Lower lobe of right lung (tissue), 2 donors: ENCODE measurements around the gene PAGE2B. TPM values are rescaled to one million over a fixed set of nuclear protein-coding genes. Genes with fewer than 3 reads are reported as not detected.
"Not testable (repeated sequence)": the region's sequence is repeated elsewhere in the genome, so short reads cannot be mapped to it uniquely, and the experiment has no call there.

ENCODE experiments used
- ATAC-seq, 2 donors: fragments of 200-7000 bp; cut with Tn5 transposase; one replicate each; pipeline ENCODE4 v1.9.1; 2020 to 2022; ENCODE audit warnings: mild to moderate bottlenecking in 2 of 2, moderate library complexity in 2 of 2
- DNase-seq: peaks from one replicate; pipeline ENCODE4 v3.0.0-alpha.2; 2020
- H3K27ac ChIP-seq: fragments of 200-600 bp; one replicate; pipeline ENCODE4 v1.8.0; 2022
- H3K27me3 ChIP-seq: fragments of 200-600 bp; one replicate; pipeline ENCODE4 v1.8.0; 2022; ENCODE audit warnings: low read depth
- H3K36me3 ChIP-seq: fragments of 200-600 bp; one replicate; pipeline ENCODE4 v1.8.0; 2022; ENCODE audit warnings: mild to moderate bottlenecking
- H3K4me1 ChIP-seq: fragments of 200-600 bp; one replicate; pipeline ENCODE4 v1.8.0; 2022
- H3K4me3 ChIP-seq: fragments of 200-600 bp; one replicate; pipeline ENCODE4 v1.8.0; 2022; ENCODE audit warnings: mild to moderate bottlenecking
- H3K9me3 ChIP-seq: fragments of 200-600 bp; one replicate; pipeline ENCODE4 v1.8.0; 2022
- CTCF ChIP-seq: fragments of 200-600 bp; IDR thresholded peaks from one replicate; pipeline ENCODE4 v1.8.0; 2022; ENCODE audit warnings: antibody characterized with exemption, mild to moderate bottlenecking
- intact Hi-C: fragments of 100-400 bp; cut with DNase I; formaldehyde crosslinking; loops from one replicate; pipeline ENCODE4 v1.11.0; 2022
- total RNA-seq: library from RNA; stranded (reverse); fragmentation: NEBNext Ultra II Directional; extraction: Animal tissue kit (Norgen Biotek cat#: 25700); gene quantifications from one replicate; pipeline ENCODE4 v1.2.1, GENCODE V29; 2021
- donor health status: DM: no; HTN: yes; CAD: no; lungs with severe emphysema.

The PAGE2B gene
- total RNA-seq, 1 donor from 2014 or later, result not detected

DNA sequence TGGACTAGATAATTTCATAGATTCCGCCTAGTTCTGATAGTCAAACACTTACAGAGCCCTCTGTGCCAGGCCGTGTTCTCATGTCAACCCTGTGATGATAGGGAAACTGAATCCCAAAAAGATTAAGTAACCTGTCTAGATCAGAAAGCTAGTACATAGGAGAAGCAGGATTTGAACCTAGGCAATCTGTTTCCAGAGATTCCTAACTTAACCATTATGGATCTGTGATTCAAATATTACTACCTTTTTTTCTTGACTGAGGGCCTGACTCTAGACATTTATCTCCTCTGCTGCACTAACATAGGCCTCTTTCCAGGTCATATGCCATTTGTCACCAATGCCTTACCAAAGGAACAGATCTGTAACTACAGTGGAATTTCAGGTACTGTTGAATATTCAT lies 45.5 kb upstream of the PAGE2B start:
- intact Hi-C loops, result no loop called here
- DNase-seq, result no peak
- no peaks in the 10 kb centered on the region for H3K4me1 ChIP-seq

DNA sequence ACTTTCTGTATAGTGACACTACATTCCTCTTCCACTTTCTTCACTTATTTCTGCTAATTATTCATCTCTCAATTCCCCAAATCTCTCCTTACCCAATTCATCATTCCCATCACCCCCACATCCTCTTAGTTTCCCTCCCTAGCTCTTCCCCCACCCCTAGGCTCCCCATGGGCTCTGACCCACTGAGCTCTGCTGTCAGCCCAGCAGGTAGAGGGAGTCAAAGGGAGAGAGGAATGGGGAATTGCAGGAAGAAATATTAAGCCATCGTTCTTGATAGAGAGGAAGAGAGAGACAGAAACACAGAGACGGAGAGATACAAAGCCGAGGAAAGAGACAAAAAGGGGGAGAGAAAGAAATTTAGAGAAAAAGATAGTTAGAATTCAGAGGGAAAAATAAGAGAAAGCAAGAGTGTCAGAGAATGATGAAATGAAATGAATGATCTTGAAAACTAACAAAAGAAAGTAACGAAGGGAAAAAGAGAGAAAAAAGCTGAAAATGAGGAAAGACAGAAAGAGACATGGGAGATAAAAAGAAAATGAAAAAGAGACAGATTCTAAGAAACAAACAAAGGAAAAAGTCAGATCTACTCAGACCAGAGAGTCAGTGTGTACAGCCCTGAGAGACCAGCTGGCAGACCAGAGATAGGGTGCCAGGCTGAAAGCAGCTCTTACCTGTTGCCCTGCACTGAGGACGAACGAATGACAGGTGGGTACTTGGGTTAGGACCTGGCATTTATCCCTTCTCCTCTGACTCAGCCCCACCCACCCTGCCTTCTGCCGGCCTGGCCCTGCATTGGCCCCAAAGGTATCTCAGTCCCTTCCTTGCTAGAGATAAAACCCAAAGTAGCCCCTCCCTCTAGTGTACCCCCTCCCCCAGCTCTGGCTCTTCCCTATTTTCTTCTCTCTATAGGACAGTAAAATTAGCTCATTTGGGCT lies 44.3 kb upstream of the PAGE2B start, which contains the start of gene ALAS2:
TSS of gene ALAS2 (minus strand) at position 707 of the 935 bp plus-strand sequence. CDS start 4,977 bp downstream, outside the sequence.
- no peaks in the 10 kb centered on the region for H3K36me3 ChIP-seq
- no peak for DNase-seq
- no peaks in the 10 kb centered on the region for H3K9me3 ChIP-seq
- H3K27ac ChIP-seq, result no peak within 1 kb of the TSS
- ATAC-seq, result no peak
- no peaks in the 10 kb centered on the region for H3K27me3 ChIP-seq
- no peaks in the 10 kb centered on the region for H3K4me1 ChIP-seq
- H3K4me3 ChIP-seq, result no peak within 1 kb of the TSS
- no peak for TF ChIP-seq CTCF
- intact Hi-C loops, result no loop called here

More for the DNA sequence above, 45.5 kb upstream of the PAGE2B start:
- no peak for ATAC-seq
- Histone ChIP-seq H3K27me3 (no peaks in the 10 kb centered on the region), H3K4me3 (no peak overlapping the region), H3K36me3 (no peaks in the 10 kb centered on the region), H3K9me3 (no peaks in the 10 kb centered on the region), H3K27ac (no peak overlapping the region)
- TF ChIP-seq CTCF, result no peak

GRCh38 chrX:55033429-55033828 lies 41.4 kb upstream of the PAGE2B start:
- H3K36me3 ChIP-seq, result no peaks in the 10 kb centered on the region
- no peak for ATAC-seq
- no peak for DNase-seq
- TF ChIP-seq CTCF, result no peak
- H3K4me3 ChIP-seq, result no peak overlapping the region
- intact Hi-C loops, result no loop called here
- no peak overlapping the region for H3K27ac ChIP-seq
- no peaks in the 10 kb centered on the region for H3K9me3 ChIP-seq
- no peaks in the 10 kb centered on the region for H3K27me3 ChIP-seq
- no peaks in the 10 kb centered on the region for H3K4me1 ChIP-seq

- no peak for DNase-seq
- H3K4me3 ChIP-seq, result no peak overlapping the region
- no peak for ATAC-seq
- intact Hi-C loops, result no loop called here
- H3K9me3 ChIP-seq, result no peaks in the 10 kb centered on the region
- no peak for TF ChIP-seq CTCF
- H3K27ac ChIP-seq, result no peak overlapping the region
- no peaks in the 10 kb centered on the region for H3K4me1 ChIP-seq
- H3K27me3 ChIP-seq, result no peaks in the 10 kb centered on the region
- no peaks in the 10 kb centered on the region for H3K36me3 ChIP-seq
Measured at GRCh38 chrX:55039471-55039870, 35.4 kb upstream of the PAGE2B start.

GRCh38 chrX:55041514-55041913 lies 33.3 kb upstream of the PAGE2B start:
- ATAC-seq (no peak), DNase-seq (no peak)
- Histone ChIP-seq H3K36me3 (no peaks in the 10 kb centered on the region), H3K4me3 (no peak overlapping the region), H3K4me1 (no peaks in the 10 kb centered on the region), H3K9me3 (no peaks in the 10 kb centered on the region), H3K27ac (no peak overlapping the region), H3K27me3 (no peaks in the 10 kb centered on the region)
- intact Hi-C loops, result no loop called here
- no peak for TF ChIP-seq CTCF

DNA sequence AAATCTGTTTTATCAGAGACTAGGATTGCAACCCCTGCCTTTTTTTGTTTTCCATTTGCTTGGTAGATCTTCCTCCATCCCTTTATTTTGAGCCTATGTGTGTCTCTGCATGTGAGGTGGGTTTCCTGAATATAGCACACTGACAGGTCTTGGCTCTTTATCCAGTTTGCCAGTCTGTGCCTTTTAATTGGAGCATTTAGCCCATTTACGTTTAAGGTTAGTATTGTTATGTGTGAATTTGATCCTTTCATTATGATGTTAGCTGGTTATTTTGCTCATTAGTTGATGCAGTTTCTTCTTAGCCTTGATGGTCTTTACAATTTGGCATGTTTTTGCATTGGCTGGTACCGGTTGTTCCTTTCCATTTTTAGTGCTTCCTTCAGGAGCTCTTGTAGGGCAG lies 24.2 kb upstream of the PAGE2B start:
- H3K27me3 ChIP-seq, H3K9me3 ChIP-seq, H3K27ac ChIP-seq, ATAC-seq, intact Hi-C loops, H3K4me3 ChIP-seq, H3K4me1 ChIP-seq, DNase-seq, H3K36me3 ChIP-seq: not testable (repeated sequence)
